HCT116 (cell line): ENCODE data around the gene NECAB3.

Experiments used
- CBX3 ChIP-seq: IDR thresholded peaks from 2 replicates; pipeline ENCODE4 v1.6.1; 2012; ENCODE audit warnings: low read depth
- CEBPB ChIP-seq: IDR thresholded peaks from 2 replicates; pipeline ENCODE4 v1.6.1; 2012; ENCODE audit warnings: low read depth
- CTCF ChIP-seq, 3 experiments: fragments of 200-600 bp in 1 of 3; sonication (generic) in 1 of 3; IDR thresholded peaks in 2 of 3; conservative IDR thresholded peaks in 1 of 3; 2 replicates each; pipeline ENCODE4 v1.5.1; 2012 to 2017; ENCODE audit warnings: low read depth in 2 of 3, low read length in 2 of 3, antibody characterized with exemption in 1 of 3, borderline replicate concordance in 1 of 3, control low read depth in 1 of 3, mild to moderate bottlenecking in 1 of 3, mixed read lengths in 1 of 3, mixed run types in 1 of 3, moderate library complexity in 1 of 3; ENCODE audit not compliant: insufficient read depth in 1 of 3
- EGR1 ChIP-seq: IDR thresholded peaks from 2 replicates; pipeline ENCODE4 v1.6.1; 2012; ENCODE audit warnings: low read depth
- EZH2 ChIP-seq: fragments of 200-600 bp; sonication (generic); IDR thresholded peaks from 2 replicates; pipeline ENCODE4 v1.6.1; 2017; ENCODE audit warnings: antibody characterized with exemption, mixed run types
- JUND ChIP-seq: IDR thresholded peaks from 2 replicates; pipeline ENCODE4 v1.6.1; 2012
- POLR2A ChIP-seq: IDR thresholded peaks from 2 replicates; pipeline ENCODE4 v1.7.0; 2011; ENCODE audit warnings: borderline replicate concordance; ENCODE audit not compliant: insufficient read depth, insufficient read length; ENCODE audit errors: extremely low read depth
- POLR2AphosphoS5 ChIP-seq: IDR thresholded peaks from 2 replicates; pipeline ENCODE4 v1.6.1; 2011; ENCODE audit warnings: mild to moderate bottlenecking, low read depth, low read length, moderate library complexity
- RAD21 ChIP-seq: IDR thresholded peaks from 2 replicates; pipeline ENCODE4 v1.6.1; 2012; ENCODE audit warnings: low read depth, mild to moderate bottlenecking
- SIN3A ChIP-seq: IDR thresholded peaks from 2 replicates; pipeline ENCODE4 v1.6.1; 2012; ENCODE audit warnings: low read depth
- YY1 ChIP-seq: IDR thresholded peaks from 2 replicates; pipeline ENCODE4 v1.6.1; 2011; ENCODE audit warnings: low read length, low read depth, moderate library complexity, mild to moderate bottlenecking; ENCODE audit not compliant: insufficient replicate concordance; ENCODE audit errors: extremely low read depth
- ZNF274 ChIP-seq: fragments of 200-500 bp; sonication (Bioruptor generic); IDR thresholded peaks from 2 replicates; pipeline ENCODE4 v1.6.1; 2014; ENCODE audit warnings: mild to moderate bottlenecking, low read depth, low read length, inconsistent platforms

DNA sequence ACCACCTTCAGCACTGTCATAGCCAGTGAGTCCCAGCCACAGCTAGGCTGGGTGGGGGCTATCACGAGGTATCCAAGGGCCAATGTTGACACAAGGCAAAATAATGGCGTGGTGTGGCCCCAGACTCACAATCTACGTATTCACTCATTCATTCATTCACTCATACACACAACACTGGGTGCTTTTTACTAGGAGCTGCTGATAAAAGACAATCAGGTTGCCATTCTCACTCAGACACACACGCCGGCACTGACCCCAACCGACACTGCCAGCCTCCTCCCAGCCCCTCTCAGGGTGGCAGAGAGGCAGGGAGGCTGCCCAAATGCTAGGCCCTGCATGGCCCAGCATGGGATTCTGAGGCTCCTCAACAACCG, 13.6 kb downstream of the NECAB3 start:
- TF ChIP-seq EZH2, result no peak
- no peak for TF ChIP-seq CTCF (IDR thresholded peaks at IDR 0.05 in 2 of 3, conservative IDR thresholded peaks at IDR 0.05 in 1 of 3; ENCODE audit: borderline replicate concordance in 1 of 3, insufficient read depth in 1 of 3, low read depth in 2 of 3, low read length in 2 of 3)
- TF ChIP-seq EGR1, result no peak
- TF ChIP-seq ZNF274, result no peak
- no peak for TF ChIP-seq SIN3A
- no peak for TF ChIP-seq POLR2AphosphoS5
- no peak for TF ChIP-seq JUND
- no peak for TF ChIP-seq YY1
- no peak for TF ChIP-seq CBX3
- no peak for TF ChIP-seq RAD21
- TF ChIP-seq CEBPB, result no peak
- no peak for TF ChIP-seq POLR2A
